ENCODE data around the gene TBPL2. TPM values are rescaled to one million over a fixed set of nuclear protein-coding genes. Genes with fewer than 3 reads are reported as not detected.

Gene TBPL2
- total and polyA plus RNA-seq, 2 of the 13 experiments (the other 11 are each of a cell fraction or from before 2014, with no cell fraction given): not detected

GRCh38 chr14:55411426-55412389 lies 28.7 kb downstream of the TBPL2 start, which contains the start of gene ATG14 (continued):
- TF ChIP-seq MXI1 (IDR thresholded peaks at IDR 0.05; ENCODE audit: borderline replicate concordance, low read depth, low read length): peak; percentile 91; the same call in 2 of the 3 replicates

- CTCF ChIA-PET (ENCODE audit: low intra/inter-chr PET ratio, low total read pairs): interaction anchor here (0.7 kb wide), 1 partner anchor 140 kb away, joined by 3 read pairs; no protein-coding TSS in a partner anchor
Measured at GRCh38 chr14:55410876-55411275, 29.5 kb downstream of the TBPL2 start.

More at GRCh38 chr14:55410876-55411275, 29.5 kb downstream of the TBPL2 start:
- H3K4me3 ChIP-seq (replicated peaks in 1 of 3; ENCODE audit: insufficient read depth in 1 of 3, low read depth in 2 of 3, low read length in 3 of 3): peak overlapping the region; percentile 92 to 97 (median 96)
- no peaks in the 10 kb centered on the region; a peak in 2 of 5 replicates for H3K27me3 ChIP-seq (ENCODE audit: control insufficient read depth in 1 of 2, insufficient read depth in 2 of 2, low read length in 2 of 2)
- H3K36me3 ChIP-seq (replicated peaks in 1 of 2; ENCODE audit: control insufficient read depth in 1 of 2, insufficient read depth in 2 of 2, low read length in 2 of 2): peaks cover 2 to 4% of the 10 kb centered on the region in 2 experiments; a peak in 2 of 5 replicates
- TF ChIP-seq POLR2AphosphoS2 (IDR thresholded peaks at IDR 0.05; ENCODE audit: low read depth, low read length): no peak
- TF ChIP-seq, protein P1, sequence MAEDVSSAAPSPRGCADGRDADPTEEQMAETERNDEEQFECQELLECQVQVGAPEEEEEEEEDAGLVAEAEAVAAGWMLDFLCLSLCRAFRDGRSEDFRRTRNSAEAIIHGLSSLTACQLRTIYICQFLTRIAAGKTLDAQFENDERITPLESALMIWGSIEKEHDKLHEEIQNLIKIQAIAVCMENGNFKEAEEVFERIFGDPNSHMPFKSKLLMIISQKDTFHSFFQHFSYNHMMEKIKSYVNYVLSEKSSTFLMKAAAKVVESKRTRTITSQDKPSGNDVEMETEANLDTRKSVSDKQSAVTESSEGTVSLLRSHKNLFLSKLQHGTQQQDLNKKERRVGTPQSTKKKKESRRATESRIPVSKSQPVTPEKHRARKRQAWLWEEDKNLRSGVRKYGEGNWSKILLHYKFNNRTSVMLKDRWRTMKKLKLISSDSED (CRISPR knock-in tag; IDR thresholded peaks at IDR 0.05): 0 out of 2 replicates have a peak, but pooled peaks have one; percentile 7
- intact Hi-C loops (cut with micrococcal nuclease; ENCODE audit: unreplicated experiment) (no loop called here), in situ Hi-C loops (cut with HindIII; ENCODE audit: extremely low pct_ligation_motif_present, low pct_unique_long_range_greater_than_20kb) (loop anchor here (5.0 kb wide), 1 partner anchor 139 kb away; the partner anchor contains the start of gene FBXO34)
- H3K9ac ChIP-seq (ENCODE audit: insufficient read depth, low read depth, low read length): peak overlapping the region; percentile 90
- H2AFZ ChIP-seq (ENCODE audit: low read length): no peak overlapping the region
- FAIRE-seq (no peak), ATAC-seq (peak; percentile 18; the same call in 2 of the 3 replicates), DNase-seq (ENCODE audit: low spot score) (no peak)
- H4K20me1 ChIP-seq (ENCODE audit: insufficient read depth, low read length): no peaks in the 10 kb centered on the region
- H3K9me3 ChIP-seq (ENCODE audit: low read length): no peaks in the 10 kb centered on the region
- H3K4me1 ChIP-seq (ENCODE audit: insufficient read depth, low read length): peaks cover 28% of the 10 kb centered on the region
- peaks cover 45% of the 10 kb centered on the region for H3K79me2 ChIP-seq (ENCODE audit: insufficient read depth, low read length)
- no TSS peak for BruUV-seq (replicated peaks)
- WGBS (ENCODE audit: low lambda C conversion rate): 3% methylated on average over 4 of the region's 4 CpGs
- POLR2A ChIA-PET: no interaction called here
- H3K27ac ChIP-seq (ENCODE audit: extremely low read length, insufficient read depth, low read length): peak overlapping the region; percentile 74
- H3K4me2 ChIP-seq (ENCODE audit: low read depth, low read length): peak overlapping the region; percentile 71

All from HepG2 (cell line).